Measurements from ENCODE around the gene CFAP299. TPM values are rescaled to one million over a fixed set of nuclear protein-coding genes. Genes with fewer than 3 reads are reported as not detected.

The CFAP299 gene
- total RNA-seq, 1 donor from 2014 or later, result not detected

DNA sequence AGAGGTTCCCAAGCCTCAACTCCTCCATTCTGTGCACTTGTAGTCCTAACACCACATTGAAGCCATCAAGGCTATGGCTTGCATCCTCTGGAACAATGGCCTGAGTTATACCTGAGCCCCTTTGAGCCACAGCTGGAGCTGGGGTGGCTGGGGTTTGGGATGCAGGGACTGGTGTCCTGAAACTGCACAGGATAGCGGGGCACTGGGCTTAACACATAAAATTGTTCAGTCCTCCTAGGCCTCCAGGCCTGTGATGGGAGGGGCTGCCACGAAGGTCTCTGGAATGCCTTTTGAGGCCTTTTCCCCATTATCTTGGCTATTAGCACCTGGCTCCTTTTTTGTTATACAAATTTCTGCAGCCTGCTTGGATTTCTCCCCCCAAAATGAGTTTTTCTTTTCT is 35.5 kb downstream of the CFAP299 start:
- no peaks in the 10 kb centered on the region for H3K9me3 Mint-ChIP-seq (ENCODE audit: unreplicated experiment)
- H3K27me3 Mint-ChIP-seq (ENCODE audit: unreplicated experiment), result peaks cover 11% of the 10 kb centered on the region
- TF ChIP-seq, protein P1, sequence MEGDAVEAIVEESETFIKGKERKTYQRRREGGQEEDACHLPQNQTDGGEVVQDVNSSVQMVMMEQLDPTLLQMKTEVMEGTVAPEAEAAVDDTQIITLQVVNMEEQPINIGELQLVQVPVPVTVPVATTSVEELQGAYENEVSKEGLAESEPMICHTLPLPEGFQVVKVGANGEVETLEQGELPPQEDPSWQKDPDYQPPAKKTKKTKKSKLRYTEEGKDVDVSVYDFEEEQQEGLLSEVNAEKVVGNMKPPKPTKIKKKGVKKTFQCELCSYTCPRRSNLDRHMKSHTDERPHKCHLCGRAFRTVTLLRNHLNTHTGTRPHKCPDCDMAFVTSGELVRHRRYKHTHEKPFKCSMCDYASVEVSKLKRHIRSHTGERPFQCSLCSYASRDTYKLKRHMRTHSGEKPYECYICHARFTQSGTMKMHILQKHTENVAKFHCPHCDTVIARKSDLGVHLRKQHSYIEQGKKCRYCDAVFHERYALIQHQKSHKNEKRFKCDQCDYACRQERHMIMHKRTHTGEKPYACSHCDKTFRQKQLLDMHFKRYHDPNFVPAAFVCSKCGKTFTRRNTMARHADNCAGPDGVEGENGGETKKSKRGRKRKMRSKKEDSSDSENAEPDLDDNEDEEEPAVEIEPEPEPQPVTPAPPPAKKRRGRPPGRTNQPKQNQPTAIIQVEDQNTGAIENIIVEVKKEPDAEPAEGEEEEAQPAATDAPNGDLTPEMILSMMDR (IDR thresholded peaks at IDR 0.05), result no peak
- no peak for DNase-seq (ENCODE audit: extremely low spot score, unreplicated experiment)
- H3K27ac Mint-ChIP-seq (ENCODE audit: unreplicated experiment), result no peak overlapping the region
- no peaks in the 10 kb centered on the region for H3K4me1 Mint-ChIP-seq (ENCODE audit: unreplicated experiment)
- no peaks in the 10 kb centered on the region for H3K36me3 Mint-ChIP-seq (ENCODE audit: unreplicated experiment)
- H3K4me3 Mint-ChIP-seq (ENCODE audit: unreplicated experiment), result no peak overlapping the region

DNA sequence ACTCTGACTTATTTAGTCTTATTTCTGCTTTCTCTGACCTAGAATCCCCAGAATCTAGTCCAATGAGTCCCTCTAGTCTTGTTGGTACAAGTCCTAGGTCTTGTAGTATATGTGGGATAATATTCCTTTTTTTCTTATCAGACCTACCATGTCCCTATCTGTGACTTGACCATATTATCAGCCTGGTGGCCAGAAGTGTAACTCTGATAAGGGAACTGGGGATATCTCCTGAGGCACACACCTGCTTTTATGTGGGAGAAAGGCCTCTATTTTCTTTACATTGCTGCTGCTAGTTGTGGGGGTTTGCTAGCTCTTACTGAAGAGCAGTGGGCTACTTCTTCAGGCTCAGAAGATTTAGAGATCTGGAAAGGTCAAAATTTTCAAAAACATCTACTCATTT is 38.6 kb downstream of the CFAP299 start:
- no peak for DNase-seq (ENCODE audit: extremely low spot score, unreplicated experiment)
- TF ChIP-seq, protein P1 (IDR thresholded peaks at IDR 0.05), result no peak
- Mint-ChIP-seq H3K36me3 (ENCODE audit: unreplicated experiment) (no peaks in the 10 kb centered on the region), H3K27me3 (ENCODE audit: unreplicated experiment) (peaks cover 10% of the 10 kb centered on the region), H3K9me3 (ENCODE audit: unreplicated experiment) (no peaks in the 10 kb centered on the region), H3K27ac (ENCODE audit: unreplicated experiment) (no peak overlapping the region), H3K4me1 (ENCODE audit: unreplicated experiment) (no peaks in the 10 kb centered on the region), H3K4me3 (ENCODE audit: unreplicated experiment) (no peak overlapping the region)

DNA sequence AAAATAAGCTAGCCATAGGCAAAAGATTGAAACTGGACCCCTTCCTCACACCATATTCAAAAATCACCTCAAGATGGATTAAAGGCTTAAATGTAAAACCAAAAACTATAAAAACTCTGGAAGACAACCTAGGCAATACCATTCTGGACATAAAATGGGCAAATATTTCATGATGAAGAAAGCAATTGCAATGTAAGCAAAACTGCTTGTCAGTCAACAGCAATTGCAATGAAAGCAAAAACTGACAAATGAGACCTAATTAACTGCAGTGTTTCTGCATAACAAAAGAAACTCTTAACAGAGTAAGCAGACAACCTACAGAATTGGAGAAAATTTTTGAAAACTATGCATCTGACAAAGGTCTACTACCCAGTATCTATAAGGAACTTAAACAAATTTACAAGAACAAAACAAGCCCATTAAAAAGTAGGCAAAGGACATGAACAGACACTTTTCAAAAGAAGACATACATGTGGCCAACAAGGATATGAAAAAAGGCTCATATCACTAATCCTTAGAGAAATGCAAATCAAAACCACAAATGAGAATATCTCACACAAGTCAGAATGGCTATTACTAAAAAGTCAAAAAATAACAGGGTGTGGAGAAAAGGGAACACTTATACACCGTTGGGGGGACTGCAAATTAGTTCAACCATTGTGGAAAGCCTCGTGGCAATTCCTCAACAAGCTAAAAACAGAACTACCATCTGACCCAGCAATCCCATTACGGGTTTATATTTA is 46.7 kb downstream of the CFAP299 start:
- TF ChIP-seq, protein P1 (IDR thresholded peaks at IDR 0.05), result no peak
- no peaks in the 10 kb centered on the region for H3K9me3 Mint-ChIP-seq (ENCODE audit: unreplicated experiment)
- H3K36me3 Mint-ChIP-seq (ENCODE audit: unreplicated experiment), result no peaks in the 10 kb centered on the region
- DNase-seq (ENCODE audit: extremely low spot score, unreplicated experiment), result no peak
- no peaks in the 10 kb centered on the region for H3K4me1 Mint-ChIP-seq (ENCODE audit: unreplicated experiment)
- peaks cover 29% of the 10 kb centered on the region for H3K27me3 Mint-ChIP-seq (ENCODE audit: unreplicated experiment)
- H3K4me3 Mint-ChIP-seq (ENCODE audit: unreplicated experiment), result no peak overlapping the region
- H3K27ac Mint-ChIP-seq (ENCODE audit: unreplicated experiment), result no peak overlapping the region

DNA sequence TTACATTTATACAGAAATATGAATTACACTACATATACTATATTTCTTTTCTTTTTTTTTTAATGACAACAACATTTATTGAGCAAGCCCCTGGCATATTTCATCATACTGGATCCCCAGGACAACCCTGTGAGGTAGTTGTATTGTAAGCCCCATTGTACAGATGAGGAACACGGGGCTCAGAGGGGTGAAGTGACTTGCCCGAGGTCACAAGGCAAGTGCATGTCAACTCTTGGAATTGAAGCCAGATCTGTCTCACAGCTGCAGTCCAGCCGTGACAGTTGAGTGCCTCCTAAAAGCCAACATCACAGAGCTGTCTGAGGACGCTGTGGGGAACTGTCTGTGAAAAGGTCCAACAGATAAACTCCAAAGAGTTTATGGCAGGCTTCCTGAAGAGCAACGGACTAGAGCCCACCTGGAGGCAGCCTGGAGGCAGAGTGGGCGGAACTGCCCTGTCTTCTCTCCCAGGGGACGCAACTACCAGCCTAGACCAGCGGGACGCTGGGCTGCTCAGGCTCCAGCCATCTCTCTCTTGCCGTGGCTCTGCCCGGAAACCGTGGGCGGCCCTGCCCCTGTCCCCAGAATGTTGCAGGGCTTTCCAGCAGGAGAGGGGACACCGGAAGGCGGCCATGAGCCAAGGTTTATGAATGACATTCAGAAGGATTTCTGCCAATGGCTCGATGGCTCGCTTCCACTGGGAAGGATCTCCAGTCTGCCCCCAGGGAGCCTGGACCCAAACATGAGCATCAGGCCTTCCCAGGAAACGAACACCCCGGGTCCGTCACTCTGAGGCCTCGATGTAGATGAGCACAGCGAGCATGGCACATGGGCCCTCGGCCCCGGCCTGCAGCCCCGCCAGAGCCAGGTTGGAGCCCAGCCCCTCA is 50.1 kb downstream of the CFAP299 start:
- TF ChIP-seq, protein P1 (IDR thresholded peaks at IDR 0.05), result no peak
- no peaks in the 10 kb centered on the region for H3K9me3 Mint-ChIP-seq (ENCODE audit: unreplicated experiment)
- H3K36me3 Mint-ChIP-seq (ENCODE audit: unreplicated experiment), result no peaks in the 10 kb centered on the region
- H3K27me3 Mint-ChIP-seq (ENCODE audit: unreplicated experiment), result peaks cover 20% of the 10 kb centered on the region
- no peak overlapping the region for H3K4me3 Mint-ChIP-seq (ENCODE audit: unreplicated experiment)
- H3K27ac Mint-ChIP-seq (ENCODE audit: unreplicated experiment), result no peak overlapping the region
- no peak for DNase-seq (ENCODE audit: extremely low spot score, unreplicated experiment)
- H3K4me1 Mint-ChIP-seq (ENCODE audit: unreplicated experiment), result no peaks in the 10 kb centered on the region

DNA sequence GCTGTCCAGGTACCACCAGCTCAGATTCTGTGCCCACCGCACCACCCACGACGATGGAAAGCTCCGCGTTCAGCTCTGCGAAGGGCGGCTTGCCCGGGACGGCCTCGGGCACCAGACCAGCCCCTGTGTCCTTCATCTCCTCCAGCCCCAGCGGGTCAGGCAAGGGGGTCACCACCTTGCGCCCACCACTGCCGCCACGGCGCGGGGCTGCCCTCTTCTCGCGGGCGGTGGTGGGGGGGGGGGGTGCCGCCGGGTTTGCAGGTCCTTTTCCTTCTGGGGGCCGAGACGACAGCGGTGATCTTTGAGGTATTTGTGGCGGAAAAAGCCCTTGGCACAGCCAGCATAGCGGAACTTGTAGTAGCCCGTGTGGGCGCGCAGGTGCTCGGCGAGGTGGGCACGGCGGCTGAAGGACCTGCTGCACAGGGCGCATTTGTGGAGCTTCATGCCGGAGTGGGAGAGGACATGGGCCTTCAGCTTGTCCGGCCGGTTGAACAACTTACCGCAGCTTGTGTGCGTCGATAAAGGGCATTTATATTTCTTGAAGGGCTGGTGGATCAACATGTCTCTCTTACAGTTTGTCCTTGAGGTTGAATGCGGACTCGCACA is 50.9 kb downstream of the CFAP299 start:
- Mint-ChIP-seq H3K27ac (ENCODE audit: unreplicated experiment) (no peak overlapping the region), H3K4me1 (ENCODE audit: unreplicated experiment) (no peaks in the 10 kb centered on the region), H3K36me3 (ENCODE audit: unreplicated experiment) (no peaks in the 10 kb centered on the region), H3K9me3 (ENCODE audit: unreplicated experiment) (no peaks in the 10 kb centered on the region), H3K4me3 (ENCODE audit: unreplicated experiment) (no peak overlapping the region), H3K27me3 (ENCODE audit: unreplicated experiment) (peaks cover 17% of the 10 kb centered on the region)
- TF ChIP-seq, protein P1 (IDR thresholded peaks at IDR 0.05), result no peak
- DNase-seq (ENCODE audit: extremely low spot score, unreplicated experiment), result no peak
